SK-N-MC (cell line): ENCODE data around the gene H2AZ2.

Experiments
- FOXP2 ChIP-seq: optimal IDR thresholded peaks from 2 replicates; pipeline ENCODE3; 2011; ENCODE audit warnings: mild to moderate bottlenecking, moderate library complexity; ENCODE audit not compliant: insufficient read depth; ENCODE audit errors: extremely low read length, control extremely low read depth
- POLR2AphosphoS5 ChIP-seq: IDR thresholded peaks from 2 replicates; pipeline ENCODE4 v1.6.1; 2012; ENCODE audit warnings: mild to moderate bottlenecking, low read depth, low read length, borderline replicate concordance

- TF ChIP-seq POLR2AphosphoS5 (no peak), FOXP2 (no peak)
Observed at GRCh38 chr7:44897309-44897708, 49.4 kb upstream of the H2AZ2 start.
